Hematopoietic multipotent progenitor cell treated with erythropoietin and hydrocortisone succinate and interleukin-3 and kit ligand, for 6 days (in vitro differentiated cells): ENCODE results near the gene ITGAX.
"Not testable (repeated sequence)": the region's sequence is repeated elsewhere in the genome, so short reads cannot be mapped to it uniquely, and the experiment has no call there.

Experiments
- DNase-seq: peaks from one replicate; pipeline ENCODE4 v3.0.0-alpha.2; 2015

ITGAX gene

GRCh38 chr16:31354394-31355291 lies at the start of gene ITGAX:
TSS of gene ITGAX (plus strand) at chr16:31355176. CDS start at chr16:31355255, 79 bp downstream.
- DNase-seq, result peak; percentile 67

- no peak for DNase-seq
These were observed 49.8 kb upstream of the ITGAX start for GRCh38 chr16:31305219-31305618.

GRCh38 chr16:31308381-31308780 lies 46.6 kb upstream of the ITGAX start:
- not testable (repeated sequence) for DNase-seq

- no peak for DNase-seq
These were observed 32.5 kb upstream of the ITGAX start for GRCh38 chr16:31322500-31322899.

GRCh38 chr16:31323959-31324629 lies 30.9 kb upstream of the ITGAX start:
- no peak for DNase-seq

GRCh38 chr16:31325171-31325570 lies 29.8 kb upstream of the ITGAX start:
- DNase-seq, result no peak

- peak; percentile 51 for DNase-seq
These were observed 27.2 kb upstream of the ITGAX start for GRCh38 chr16:31327646-31328225.

GRCh38 chr16:31328322-31329052 lies 26.5 kb upstream of the ITGAX start:
- DNase-seq, result no peak

- no peak for DNase-seq
These were observed 25.1 kb upstream of the ITGAX start for GRCh38 chr16:31329671-31330552.

GRCh38 chr16:31330553-31330890 lies 24.5 kb upstream of the ITGAX start:
- DNase-seq, result no peak

GRCh38 chr16:31331141-31331764 lies 23.7 kb upstream of the ITGAX start:
- DNase-seq, result peak; percentile 35

- DNase-seq, result no peak
These were observed 23.1 kb upstream of the ITGAX start for GRCh38 chr16:31331807-31332301.

GRCh38 chr16:31332544-31332943 lies 22.4 kb upstream of the ITGAX start:
- DNase-seq, result no peak

- peak; percentile 74 for DNase-seq
These were observed 21.0 kb upstream of the ITGAX start for GRCh38 chr16:31333686-31334649.

- no peak for DNase-seq
These were observed 20.0 kb upstream of the ITGAX start for GRCh38 chr16:31334934-31335333.

- no peak for DNase-seq
These were observed 19.5 kb upstream of the ITGAX start for GRCh38 chr16:31335431-31335830.

GRCh38 chr16:31338166-31338685 lies 16.8 kb upstream of the ITGAX start:
- DNase-seq, result not testable (repeated sequence)

GRCh38 chr16:31344712-31345111 lies 10.3 kb upstream of the ITGAX start:
- DNase-seq, result no peak

- DNase-seq, result no peak
These were observed 7.5 kb upstream of the ITGAX start for GRCh38 chr16:31347445-31347844.

GRCh38 chr16:31348579-31348978 lies 6.4 kb upstream of the ITGAX start:
- DNase-seq, result no peak
